ELF-1 (cell line): ENCODE measurements around the gene CSF2.
A peak's percentile ranks its signal among the peaks of the same experiment; 100 is the strongest.

Experiments
- DNase-seq: peaks from one replicate; pipeline ENCODE4 v3.0.0-alpha.2; 2016; ENCODE audit warnings: low read depth, low spot score

The CSF2 gene

DNA sequence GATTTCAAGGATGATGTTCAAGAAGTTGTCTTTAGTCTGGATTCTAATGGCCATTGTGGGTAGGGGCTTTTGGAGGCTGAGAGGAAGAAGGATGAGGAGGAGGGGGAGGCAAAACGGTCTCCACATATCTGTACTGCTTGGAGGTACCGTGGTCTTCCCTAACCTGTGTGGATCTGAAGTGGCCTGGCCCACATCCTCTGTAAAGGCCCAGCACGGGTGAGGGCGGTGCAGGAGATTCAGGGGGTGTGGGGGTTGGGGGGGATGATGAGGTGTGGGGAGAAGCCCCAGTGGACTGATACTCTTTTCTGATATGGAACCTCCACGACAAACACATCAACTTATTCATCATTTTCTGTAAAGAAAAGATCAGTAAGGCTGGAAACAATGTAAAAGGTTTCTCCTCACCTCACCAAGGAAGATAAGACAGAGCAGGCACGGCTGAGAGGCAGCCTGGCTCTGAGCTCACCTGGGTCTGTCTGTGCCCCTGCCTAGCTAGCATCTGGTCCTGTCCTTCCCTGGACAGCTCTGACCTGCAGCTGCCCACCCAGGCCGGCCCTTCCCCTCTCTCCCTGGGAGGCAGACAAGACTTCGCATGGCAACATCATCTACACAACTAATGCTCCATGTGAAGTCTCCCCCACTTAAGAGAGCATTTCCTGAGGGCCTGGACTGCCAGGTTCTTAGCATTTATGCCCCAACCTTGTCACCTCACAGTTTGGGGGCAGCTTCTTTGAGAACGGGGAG lies 18.7 kb upstream of the CSF2 start:
- peak; percentile 0 for DNase-seq

DNA sequence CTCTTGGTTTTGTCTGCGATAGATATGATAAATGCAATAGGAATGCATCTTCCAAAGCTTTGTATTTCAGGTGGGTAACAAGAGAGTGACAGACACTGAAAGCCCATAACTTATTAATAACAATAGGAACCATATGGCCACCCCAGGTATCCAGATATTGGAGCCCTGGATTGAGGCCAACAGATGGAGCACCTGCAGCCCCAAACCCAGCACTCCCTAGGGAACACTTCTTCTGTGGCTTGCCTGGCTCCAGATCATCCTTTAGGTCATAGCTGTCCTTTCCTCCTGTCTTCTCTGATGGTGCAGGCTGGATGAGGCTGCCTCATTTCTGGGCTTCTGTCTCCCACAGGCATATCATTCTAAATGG lies 18.2 kb upstream of the CSF2 start:
- no peak for DNase-seq

DNA sequence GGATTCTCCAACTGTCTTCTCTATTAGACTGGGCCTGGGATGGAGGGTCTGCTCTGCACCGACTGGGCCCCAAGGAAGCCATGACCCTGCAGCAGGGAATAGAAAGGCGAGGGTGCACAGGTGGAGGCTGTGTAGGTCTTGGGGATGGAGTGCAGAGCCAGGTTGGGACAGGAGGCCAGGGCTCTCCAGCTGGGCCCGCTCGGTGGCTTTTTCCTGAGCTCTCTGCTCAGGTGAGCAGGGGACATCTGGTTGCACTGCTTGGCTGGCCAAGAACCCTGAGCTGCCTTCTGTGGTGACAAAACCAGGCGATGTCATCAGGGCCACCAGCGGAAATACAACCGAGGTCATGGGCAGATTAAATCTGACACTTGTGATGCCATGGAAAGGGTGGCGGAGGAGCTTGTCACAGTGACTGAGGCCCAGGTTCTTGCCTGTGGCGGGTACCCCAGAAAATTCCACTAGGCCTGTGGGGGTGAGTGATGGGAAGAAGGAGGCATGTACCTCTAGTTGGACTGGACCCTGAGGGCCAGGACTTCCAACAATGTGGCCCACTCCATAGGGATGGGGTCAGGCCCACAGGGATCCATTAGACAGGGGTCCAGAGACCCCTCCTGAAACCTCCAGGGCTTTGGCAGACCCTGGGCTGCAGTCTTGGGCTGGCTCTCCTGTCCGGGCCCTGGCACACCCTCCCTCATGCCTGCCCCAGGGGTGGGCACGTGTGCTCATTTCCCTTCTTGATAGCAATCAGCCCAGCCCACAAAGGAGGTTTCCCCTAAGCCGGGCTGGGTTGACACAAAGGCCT lies 17.6 kb upstream of the CSF2 start:
- DNase-seq = peak; percentile 1

DNA sequence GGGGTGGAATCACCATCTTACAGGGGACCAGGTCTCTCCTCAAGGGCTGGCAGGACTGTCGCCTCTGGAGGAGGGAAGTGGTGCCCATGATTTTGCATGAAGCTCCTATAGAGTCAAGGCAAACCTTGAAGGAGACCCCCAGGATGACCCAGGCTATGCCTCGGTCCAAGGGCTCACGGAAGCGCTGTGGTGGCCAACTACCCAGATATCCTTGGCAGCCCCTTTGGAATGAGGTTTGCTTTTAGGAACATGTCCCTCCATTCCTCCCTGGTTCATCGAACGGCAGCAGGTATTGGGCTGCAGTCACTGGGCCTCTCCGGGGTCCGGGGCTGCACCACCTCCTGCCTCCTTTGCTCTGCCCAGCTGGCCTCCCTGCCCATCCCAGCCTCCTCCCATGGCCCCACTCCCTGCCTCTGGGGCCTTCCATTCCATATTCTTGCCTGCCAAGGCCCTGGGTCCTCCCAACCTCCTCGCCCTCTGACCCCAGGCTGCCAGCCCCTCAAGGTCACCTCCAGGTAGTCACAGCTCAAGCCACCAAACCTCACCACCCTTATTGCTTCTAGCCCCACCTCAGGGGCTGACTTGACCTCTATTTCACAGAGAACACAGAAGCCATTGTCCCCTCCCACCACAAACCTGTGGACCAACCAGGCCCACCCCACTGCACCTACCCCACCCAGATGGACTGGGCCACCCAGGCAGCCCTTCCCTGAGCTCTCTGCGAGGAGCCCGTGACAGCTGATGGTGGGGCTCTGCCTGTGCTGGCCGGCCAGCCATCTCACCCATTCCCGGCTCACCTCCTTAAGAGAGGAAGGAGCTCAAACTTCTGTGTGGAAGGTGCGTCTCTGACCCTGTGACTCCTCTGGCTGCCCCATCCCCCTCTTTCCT lies 16.7 kb upstream of the CSF2 start:
- DNase-seq = no peak

DNA sequence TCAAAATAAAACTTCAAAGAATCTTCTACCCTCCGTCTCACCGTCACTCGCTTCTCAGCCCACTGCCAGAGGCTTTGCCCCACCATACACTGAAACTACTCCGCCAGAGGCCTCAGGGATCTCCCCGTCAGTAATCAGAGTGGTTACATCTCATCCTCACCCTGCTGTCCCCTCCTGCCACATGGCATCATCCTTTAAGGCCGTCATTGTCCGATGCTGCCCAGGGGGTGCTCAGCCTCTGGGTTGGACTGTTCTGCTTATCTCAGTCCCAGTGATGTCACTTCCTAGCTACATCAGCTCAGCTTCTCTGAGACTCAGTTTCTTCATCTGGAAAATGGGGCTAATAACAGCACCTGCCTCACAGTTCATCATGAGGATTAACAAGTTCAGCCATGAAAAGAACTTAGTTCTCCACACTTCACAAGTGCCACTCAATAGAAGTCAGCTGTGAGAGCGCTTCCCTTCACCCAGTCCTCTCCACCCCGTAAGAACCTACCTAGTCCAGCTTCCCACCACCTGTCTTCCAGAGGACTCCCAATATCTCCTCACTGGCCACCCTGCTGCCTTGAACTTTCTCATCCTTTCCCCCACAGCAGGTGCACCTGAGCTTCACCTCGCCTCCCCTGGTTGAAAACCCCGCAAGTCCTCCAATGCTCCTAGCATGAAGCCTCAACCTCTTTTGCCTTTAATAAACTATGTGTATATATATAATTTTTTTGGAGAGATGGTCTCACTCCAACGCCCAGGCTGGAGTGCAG lies 15.9 kb upstream of the CSF2 start:
- no peak for DNase-seq

DNA sequence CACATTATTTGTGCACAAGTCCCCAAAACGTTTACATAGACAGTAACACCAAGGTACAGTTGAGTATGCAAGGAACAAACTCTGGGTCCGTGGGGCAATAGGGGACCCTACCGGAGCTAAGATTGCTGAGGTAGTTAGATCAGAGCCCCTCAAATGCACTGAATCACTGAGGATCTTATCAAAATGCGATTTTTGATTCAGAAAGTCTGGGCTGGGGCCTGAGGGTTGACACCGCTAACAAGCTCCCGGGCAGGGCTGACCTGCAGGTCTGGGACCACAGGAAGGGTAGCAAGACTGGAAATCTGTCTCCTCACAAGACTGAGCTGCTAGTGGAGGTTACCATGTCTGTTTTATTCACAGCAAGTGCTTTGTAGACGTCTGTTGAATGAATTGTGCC lies 14.9 kb upstream of the CSF2 start:
- DNase-seq = no peak

DNA sequence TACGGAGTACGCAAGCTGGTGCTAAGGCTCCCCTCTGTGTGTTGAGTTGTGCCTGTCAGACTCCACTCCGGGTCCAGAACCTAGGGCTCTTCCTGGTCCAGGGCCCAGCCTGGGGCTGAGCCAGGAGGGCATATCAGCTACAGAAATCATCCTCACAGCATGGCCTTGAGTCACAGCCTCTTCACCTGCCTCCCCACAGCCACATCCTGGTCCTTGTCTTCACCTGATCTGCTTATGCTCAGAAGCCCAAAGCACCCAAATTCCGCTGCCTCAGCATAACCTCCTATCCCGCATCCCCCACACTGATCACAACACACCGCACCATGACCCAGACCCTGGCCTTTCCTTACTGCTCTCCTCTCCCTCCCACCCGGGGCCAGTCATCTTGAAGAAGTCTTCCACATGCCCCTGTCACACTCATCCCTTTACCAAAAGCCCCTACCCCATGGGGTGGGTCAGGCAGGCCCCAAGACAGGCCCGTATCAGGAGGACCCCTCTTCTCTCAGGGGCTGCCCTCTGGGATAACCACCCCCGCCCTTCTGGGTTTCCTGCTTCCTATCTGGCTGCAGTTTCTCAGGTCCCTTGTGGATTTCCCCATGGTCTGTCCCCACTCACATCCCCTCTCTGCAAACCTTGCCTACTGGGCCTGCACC lies 14.4 kb upstream of the CSF2 start:
- no peak for DNase-seq

DNA sequence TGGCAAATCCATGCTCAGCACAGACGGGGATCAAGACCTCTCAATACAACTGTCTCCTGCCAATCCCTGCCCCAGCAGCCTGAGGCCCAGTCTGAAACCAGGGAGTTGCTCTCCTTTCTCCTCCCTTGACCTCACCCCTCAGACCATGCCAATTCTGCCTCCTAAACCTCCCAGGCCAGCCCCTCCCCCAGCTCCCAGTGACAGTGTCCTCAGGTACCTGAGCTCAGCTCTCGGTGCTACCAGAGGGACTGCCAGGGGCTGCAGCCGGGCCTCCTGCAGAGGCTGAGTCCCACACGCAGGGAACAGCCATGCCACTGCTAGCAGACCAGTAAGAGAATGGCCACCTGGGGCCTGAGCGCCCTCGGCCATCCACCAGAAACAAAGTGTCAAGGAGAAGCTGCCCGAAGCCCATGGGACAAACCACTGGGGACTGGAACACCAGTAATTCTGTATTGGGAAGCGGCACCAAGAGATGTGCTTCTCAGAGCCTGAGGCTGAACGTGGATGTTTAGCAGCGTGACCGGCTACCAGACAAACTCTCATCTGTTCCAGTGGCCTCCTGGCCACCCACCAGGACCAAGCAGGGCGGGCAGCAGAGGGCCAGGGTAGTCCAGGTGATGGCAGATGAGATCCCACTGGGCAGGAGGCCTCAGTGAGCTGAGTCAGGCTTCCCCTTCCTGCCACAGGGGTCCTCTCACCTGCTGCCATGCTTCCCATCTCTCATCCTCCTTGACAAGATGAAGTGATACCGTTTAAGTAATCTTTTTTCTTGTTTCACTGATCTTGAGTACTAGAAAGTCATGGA lies 13.7 kb upstream of the CSF2 start:
- DNase-seq = no peak

DNA sequence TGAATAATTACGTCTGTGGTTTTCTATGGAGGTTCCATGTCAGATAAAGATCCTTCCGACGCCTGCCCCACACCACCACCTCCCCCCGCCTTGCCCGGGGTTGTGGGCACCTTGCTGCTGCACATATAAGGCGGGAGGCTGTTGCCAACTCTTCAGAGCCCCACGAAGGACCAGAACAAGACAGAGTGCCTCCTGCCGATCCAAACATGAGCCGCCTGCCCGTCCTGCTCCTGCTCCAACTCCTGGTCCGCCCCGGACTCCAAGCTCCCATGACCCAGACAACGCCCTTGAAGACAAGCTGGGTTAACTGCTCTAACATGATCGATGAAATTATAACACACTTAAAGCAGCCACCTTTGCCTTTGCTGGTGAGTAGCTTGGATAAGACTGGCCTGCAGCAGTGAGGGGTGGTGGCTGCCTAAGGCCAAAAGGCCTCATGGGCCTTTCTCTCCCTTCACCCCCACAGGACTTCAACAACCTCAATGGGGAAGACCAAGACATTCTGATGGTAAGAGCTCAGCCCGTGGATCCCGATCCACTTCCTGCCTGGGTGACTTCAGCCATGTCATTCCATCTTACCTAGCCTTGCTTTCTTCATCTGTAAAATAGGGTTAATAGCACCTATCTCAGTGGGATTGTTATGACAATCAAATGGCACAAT lies 13.0 kb upstream of the CSF2 start, which contains the start of gene IL3:
TSS of gene IL3 (plus strand) at position 155 of the 661 bp plus-strand sequence. CDS start at position 207, 52 bp downstream.
- no peak for DNase-seq

DNA sequence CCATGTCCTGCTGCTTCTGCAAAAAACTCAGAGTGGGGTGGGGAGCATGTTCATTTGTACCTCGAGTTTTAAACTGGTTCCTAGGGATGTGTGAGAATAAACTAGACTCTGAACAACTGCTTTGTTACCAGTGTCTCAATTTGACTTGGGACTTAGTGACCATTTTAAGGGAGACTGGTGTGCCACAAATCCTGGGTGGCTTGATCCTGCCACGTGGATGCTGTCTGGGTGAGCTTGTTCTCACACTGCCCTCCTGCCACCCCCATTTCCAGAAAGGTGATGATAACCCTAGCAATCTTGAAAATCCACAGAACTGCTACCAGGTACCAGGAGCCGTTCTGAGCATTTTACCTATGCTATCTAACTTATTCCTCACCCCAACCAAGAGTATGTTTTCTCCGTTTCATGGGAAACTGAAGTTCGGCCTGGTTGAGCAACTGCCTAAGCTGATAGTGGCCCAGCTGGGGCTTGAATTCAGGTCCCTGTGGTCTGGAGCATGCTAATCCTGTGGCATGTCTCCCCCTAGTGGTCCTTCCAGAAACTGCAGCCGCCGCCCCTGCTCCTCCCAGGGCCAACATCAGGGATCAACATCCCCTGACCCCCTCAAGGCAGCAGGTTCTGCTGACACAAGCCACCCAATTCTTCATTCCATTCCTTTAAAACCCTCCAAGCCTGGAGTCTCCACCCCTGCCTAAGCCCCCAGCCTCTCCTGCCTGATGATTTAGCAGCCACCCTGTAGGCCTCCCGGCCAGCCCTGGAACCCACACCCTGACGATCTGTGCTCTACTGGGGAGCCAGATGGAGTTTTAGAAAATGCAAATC lies 10.3 kb upstream of the CSF2 start:
- DNase-seq = peak; percentile 87

DNA sequence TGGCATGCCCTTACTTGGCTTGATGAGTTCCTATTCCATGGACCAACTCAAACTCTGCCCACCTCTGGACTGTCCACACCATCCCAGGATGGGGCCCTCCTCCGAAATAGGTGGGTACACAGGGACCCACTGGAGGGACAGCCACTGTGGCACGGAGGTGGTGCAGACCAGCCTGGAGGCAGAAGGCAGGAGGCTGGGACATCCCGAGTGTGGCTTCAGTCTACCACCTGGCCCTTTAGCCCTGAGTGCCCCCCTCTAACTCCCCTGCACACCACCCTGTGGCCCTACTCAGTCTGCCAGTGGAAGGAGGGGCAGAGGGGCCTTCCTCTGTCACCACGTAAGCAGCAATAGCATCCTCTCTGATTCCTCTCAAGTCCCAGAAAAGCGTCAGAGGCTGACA lies 9.4 kb upstream of the CSF2 start:
- DNase-seq = no peak

DNA sequence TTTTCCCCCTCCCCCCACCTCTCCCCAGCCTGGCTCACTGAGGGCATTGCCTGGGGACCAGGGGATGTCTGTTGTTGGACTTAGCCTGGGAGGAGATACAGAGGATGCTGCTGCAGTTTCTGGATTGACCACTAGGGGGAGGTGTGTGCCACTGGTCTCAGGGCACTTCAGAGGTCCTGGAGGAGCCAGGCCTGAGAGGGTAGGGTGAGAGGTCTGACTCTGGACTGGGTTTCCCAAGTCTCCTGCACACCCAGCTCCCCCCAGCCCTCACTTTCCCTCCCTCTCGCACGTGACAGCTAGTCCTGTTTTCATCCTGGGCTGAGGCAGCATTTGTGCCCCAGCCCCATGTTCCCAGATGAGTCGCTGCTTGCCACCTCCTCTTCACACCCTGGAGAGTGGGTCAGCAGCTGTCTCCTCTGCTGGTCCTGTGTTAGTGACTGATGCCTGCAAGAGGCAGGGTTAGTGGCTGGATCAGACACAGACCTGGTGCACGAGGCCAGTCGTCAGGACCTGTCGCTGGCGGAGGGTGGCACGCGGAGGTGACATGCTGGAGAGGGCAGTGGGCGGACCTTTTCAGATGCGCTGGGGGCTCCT lies 8.8 kb upstream of the CSF2 start:
- DNase-seq = peak; percentile 93

DNA sequence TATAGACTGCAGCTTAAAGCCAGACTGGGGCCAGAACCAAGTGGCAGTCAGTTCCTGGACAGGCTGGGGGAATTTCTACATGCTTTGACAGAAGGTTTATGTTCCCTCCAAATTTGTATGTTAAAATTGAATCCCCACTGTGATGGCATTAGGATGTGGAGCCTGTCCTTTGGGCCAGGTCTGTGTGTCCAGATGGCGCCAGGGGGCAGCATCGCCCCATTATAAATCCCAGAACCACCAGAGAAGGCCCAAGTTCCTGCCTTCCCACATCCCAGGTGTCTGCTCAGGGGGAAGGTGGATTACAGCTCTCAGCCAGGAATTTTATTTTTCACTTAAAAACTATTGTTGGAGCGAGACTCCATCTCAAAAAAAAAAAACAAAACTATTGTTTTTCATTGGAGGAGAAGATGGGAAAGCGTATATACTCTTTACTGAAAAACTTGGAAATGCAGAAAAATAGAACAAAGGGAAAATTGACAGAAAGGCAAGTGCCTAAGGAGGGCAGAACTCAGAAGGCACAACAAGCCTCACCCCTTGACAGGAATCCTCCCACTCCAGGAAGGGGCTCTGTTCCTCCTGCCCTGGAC lies 8.1 kb upstream of the CSF2 start:
- peak; percentile 85 for DNase-seq

DNA sequence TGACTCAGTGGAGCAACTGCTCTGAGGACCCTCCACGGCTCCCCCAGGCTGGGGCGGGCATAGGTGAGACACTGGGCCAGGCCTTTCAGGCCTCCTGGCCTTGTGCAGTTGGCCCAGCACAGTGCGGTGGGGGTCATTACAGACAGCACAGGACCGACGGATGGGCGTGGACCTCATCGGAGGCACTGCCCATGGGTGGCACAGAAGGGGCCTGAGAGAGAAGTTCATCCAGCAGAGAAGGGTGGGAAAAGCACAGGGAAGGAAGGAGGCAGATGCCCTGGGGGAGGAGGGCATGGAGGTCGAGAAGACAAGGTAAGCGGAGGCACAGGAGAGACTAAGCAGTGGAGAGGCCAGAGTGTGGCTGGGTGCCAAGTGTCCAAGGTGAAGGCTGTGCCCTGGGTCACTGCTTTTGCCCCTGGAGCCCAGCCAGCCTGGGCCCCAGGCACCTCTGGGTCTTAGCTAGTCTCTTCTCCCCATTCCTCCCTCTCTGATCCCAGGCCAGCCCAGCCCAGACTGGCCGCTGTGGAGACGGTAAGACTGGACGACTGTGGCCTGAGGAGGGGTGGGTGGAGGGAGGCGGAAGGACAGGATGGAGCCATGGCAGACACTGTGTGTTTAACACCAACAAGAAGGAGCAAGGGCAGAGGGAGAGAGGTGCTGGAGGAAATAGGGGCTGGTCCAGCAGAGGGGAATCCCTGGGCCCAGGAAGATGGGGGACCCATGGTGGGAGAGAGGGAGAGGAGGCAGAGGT lies 7.5 kb upstream of the CSF2 start:
- no peak for DNase-seq

DNA sequence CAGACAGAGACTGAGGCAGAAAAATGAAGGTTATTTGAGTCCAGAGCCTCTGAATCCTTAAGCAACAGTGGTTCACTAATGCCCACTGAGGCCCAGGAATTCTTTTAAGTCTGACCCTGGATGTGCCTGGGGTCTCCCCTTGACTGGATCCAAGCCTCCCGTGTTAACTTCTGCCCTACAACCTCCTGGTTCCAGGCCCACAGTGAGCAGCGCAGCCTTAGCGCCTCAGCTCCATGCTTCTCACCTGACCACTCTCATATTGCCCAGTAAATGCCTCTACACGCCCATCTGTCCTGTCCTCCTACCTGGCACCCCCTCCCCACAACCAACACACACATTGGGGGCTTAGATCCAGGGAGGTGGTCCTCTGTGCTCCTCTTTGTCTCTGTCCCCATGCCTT lies 6.7 kb upstream of the CSF2 start:
- no peak for DNase-seq

DNA sequence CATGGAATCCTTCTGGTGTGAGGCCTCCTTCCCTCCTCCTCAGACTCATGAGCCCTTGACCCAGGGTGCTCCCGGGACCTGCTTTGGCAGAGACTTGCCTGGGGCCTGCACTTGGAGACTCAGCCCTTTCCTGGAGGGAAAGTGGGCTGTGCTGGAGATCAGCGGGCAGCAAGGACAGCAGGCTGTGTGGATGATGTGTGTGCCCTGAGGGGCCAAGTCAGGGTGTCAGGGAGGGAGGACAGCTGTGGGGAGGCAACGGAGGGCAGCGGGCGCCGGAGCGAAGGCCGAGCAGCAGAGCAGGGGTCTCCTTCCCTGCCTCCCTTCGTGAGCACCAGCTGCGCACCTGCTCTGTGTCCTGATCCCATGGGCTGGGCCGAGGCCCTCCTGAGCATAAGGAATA lies 6.1 kb upstream of the CSF2 start:
- no peak for DNase-seq
